Esophagus muscularis mucosa (tissue), 3 donors: ENCODE results near the gene CNTNAP2.

Source experiments
- CTCF ChIP-seq, 3 experiments: fragments of 200-600 bp in 2 of 3; fragments of 450-650 bp in 1 of 3; sonication (generic) in 2 of 3; IDR thresholded peaks; one replicate each; pipeline ENCODE4 v1.5.1; 2017 to 2019; ENCODE audit warnings: antibody characterized with exemption in 3 of 3, mild to moderate bottlenecking in 2 of 3, moderate library complexity in 1 of 3
- POLR2A ChIP-seq: fragments of 450-650 bp; IDR thresholded peaks from one replicate; pipeline ENCODE4 v1.6.1; 2017; ENCODE audit warnings: antibody characterized with exemption, moderate library complexity, mild to moderate bottlenecking, low read depth
- POLR2AphosphoS5 ChIP-seq, 2 donors: sonication (generic); formaldehyde crosslinking; IDR thresholded peaks; one replicate each; pipeline ENCODE4 v1.6.1; 2017; ENCODE audit warnings: antibody characterized with exemption in 2 of 2

- no peak for TF ChIP-seq POLR2AphosphoS5 (IDR thresholded peaks at IDR 0.05)
- no peak for TF ChIP-seq CTCF (IDR thresholded peaks at IDR 0.05)
- no peak for TF ChIP-seq POLR2A
Observed at GRCh38 chr7:146831875-146832274, 715.3 kb downstream of the CNTNAP2 start.
